ENCODE data around the gene KLHDC7B. TPM values are rescaled to one million over a fixed set of nuclear protein-coding genes. Genes with fewer than 3 reads are reported as not detected.

Gene KLHDC7B
- total and polyA plus RNA-seq, 10 of the 15 experiments (the other 5 are each of a cell fraction or from before 2014, with no cell fraction given), result 0.05 to 2.2 (median 0.93) TPM; not detected in 2

- TF ChIP-seq PBX3 (IDR thresholded peaks at IDR 0.05; ENCODE audit: insufficient replicate concordance, low read depth, low read length) (peak; percentile 41), MXI1 (IDR thresholded peaks at IDR 0.05; ENCODE audit: low read depth, low read length) (peak; percentile 63; the same call in 1 of the 2 replicates), SP1 (IDR thresholded peaks at IDR 0.05; ENCODE audit: low read depth, low read length) (peak; percentile 86), YY1 (IDR thresholded peaks at IDR 0.05; ENCODE audit: low read depth, low read length) (peak; percentile 46; the same call in 1 of the 2 replicates), ZNF622 (IDR thresholded peaks at IDR 0.05) (no peak), BHLHE40 (IDR thresholded peaks at IDR 0.05; ENCODE audit: borderline replicate concordance in 1 of 2, low read depth in 2 of 2, low read length in 1 of 2) (peak; percentile 60 to 61), PRDM15 (CRISPR knock-in tag; IDR thresholded peaks at IDR 0.05) (no peak), ELK1 (IDR thresholded peaks at IDR 0.05; ENCODE audit: low read depth, low read length) (peak; percentile 84), CBX3 (IDR thresholded peaks at IDR 0.05; ENCODE audit: borderline replicate concordance, low read depth) (no peak), SRF (IDR thresholded peaks at IDR 0.05; ENCODE audit: low read depth in 2 of 2, low read length in 2 of 2) (0 out of 4 replicates have a peak, but pooled peaks of 1 of the 2 experiments have one; percentile 13)
Measured at GRCh38 chr22:50562523-50563412, 17.1 kb downstream of the KLHDC7B start, which contains the start of gene SYCE3 (continued).

Data from GM12878 (cell line).